Right lobe of liver (tissue), 4 donors: ENCODE results near the gene ANKRD11.

Experiments used
- POLR2A ChIP-seq: fragments of 450-650 bp; IDR thresholded peaks from one replicate; pipeline ENCODE4 v1.6.1; 2017; ENCODE audit warnings: antibody characterized with exemption, mild to moderate bottlenecking
- TF ChIP-seq, protein P1 (sequence below), 4 donors: fragments of 200-600 bp in 3 of 4; fragments of 450-650 bp in 1 of 4; IDR thresholded peaks; one replicate each; pipeline versions ENCODE4 v1.5.1 to v1.8.0; 2016 to 2022; ENCODE audit warnings: antibody characterized with exemption in 4 of 4, mild to moderate bottlenecking in 2 of 4
- donor health status: DM: no; HTN: no; CAD: no.
- donor health status: DM: no; HTN: no; CAD: no.
- donor health status: DM: no; HTN: yes; CAD: no.

GRCh38 chr16:89297910-89298545, 192.3 kb downstream of the ANKRD11 start:
- no peak for TF ChIP-seq POLR2A
- TF ChIP-seq, protein P1, sequence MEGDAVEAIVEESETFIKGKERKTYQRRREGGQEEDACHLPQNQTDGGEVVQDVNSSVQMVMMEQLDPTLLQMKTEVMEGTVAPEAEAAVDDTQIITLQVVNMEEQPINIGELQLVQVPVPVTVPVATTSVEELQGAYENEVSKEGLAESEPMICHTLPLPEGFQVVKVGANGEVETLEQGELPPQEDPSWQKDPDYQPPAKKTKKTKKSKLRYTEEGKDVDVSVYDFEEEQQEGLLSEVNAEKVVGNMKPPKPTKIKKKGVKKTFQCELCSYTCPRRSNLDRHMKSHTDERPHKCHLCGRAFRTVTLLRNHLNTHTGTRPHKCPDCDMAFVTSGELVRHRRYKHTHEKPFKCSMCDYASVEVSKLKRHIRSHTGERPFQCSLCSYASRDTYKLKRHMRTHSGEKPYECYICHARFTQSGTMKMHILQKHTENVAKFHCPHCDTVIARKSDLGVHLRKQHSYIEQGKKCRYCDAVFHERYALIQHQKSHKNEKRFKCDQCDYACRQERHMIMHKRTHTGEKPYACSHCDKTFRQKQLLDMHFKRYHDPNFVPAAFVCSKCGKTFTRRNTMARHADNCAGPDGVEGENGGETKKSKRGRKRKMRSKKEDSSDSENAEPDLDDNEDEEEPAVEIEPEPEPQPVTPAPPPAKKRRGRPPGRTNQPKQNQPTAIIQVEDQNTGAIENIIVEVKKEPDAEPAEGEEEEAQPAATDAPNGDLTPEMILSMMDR (IDR thresholded peaks at IDR 0.05), result no peak
